K562 (cell line): Measurements from ENCODE around the gene IL12A.

Experiments used
- RFX1 ChIP-seq: fragments of 450-650 bp; IDR thresholded peaks from 2 replicates; pipeline ENCODE4 v1.6.1; 2016; ENCODE audit warnings: mild to moderate bottlenecking, moderate library complexity
- ZNF79 ChIP-seq: fragments of 250-450 bp; sonication (Bioruptor Pico); IDR thresholded peaks from 2 replicates; pipeline ENCODE4 v1.4.0; 2020; ENCODE audit warnings: low read depth, mild to moderate bottlenecking, moderate library complexity

- TF ChIP-seq ZNF79 (CRISPR knock-in tag) (no peak), RFX1 (no peak)
These were observed 7.4 kb downstream of the IL12A start for GRCh38 chr3:159996018-159996417.
